ENCODE measurements around the gene KRTAP23-1.

The KRTAP23-1 gene

GRCh38 chr21:30332681-30333080 lies 15.7 kb downstream of the KRTAP23-1 start:
- TF ChIP-seq EZH2 (optimal IDR thresholded peaks at IDR 0.05; ENCODE audit: low read depth, low read length) = no peak
- no peak for TF ChIP-seq CTCF (IDR thresholded peaks at IDR 0.05; ENCODE audit: low read length)
- no peak for TF ChIP-seq EZH2phosphoT487 (IDR thresholded peaks at IDR 0.05; ENCODE audit: low read length)
- Histone ChIP-seq H3K9ac (ENCODE audit: low read length) (no peak overlapping the region), H3K36me3 (replicated peaks; ENCODE audit: insufficient read depth, low read length) (no peaks in the 10 kb centered on the region), H4K20me1 (ENCODE audit: insufficient read depth, low read length) (no peaks in the 10 kb centered on the region), H3K4me1 (ENCODE audit: low read length) (no peaks in the 10 kb centered on the region), H3K4me2 (ENCODE audit: low read depth, low read length) (no peak overlapping the region), H3F3A (ENCODE audit: insufficient read depth, low read length) (no peaks in the 10 kb centered on the region), H3K9me3 (replicated peaks; ENCODE audit: insufficient read depth, low read length) (no peaks in the 10 kb centered on the region), H3K9me2 (replicated peaks; ENCODE audit: insufficient read depth, low read length) (no peaks in the 10 kb centered on the region), H3K4me3 (ENCODE audit: low read length) (no peak overlapping the region), H3K27ac (ENCODE audit: low read length) (no peak overlapping the region), H2AFZ (ENCODE audit: low read length) (no peak overlapping the region), H3K27me3 (replicated peaks; ENCODE audit: insufficient read depth, low read length) (no peaks in the 10 kb centered on the region), H3K79me2 (ENCODE audit: low read length) (no peaks in the 10 kb centered on the region)
- DNase-seq = no peak

- Histone ChIP-seq H3K9me2 (replicated peaks; ENCODE audit: insufficient read depth, low read length) (no peaks in the 10 kb centered on the region), H3K36me3 (replicated peaks; ENCODE audit: insufficient read depth, low read length) (no peaks in the 10 kb centered on the region), H3K27ac (ENCODE audit: low read length) (no peak overlapping the region), H3K4me3 (ENCODE audit: low read length) (no peak overlapping the region), H3K27me3 (replicated peaks; ENCODE audit: insufficient read depth, low read length) (no peaks in the 10 kb centered on the region), H3K4me1 (ENCODE audit: low read length) (no peaks in the 10 kb centered on the region), H3K9ac (ENCODE audit: low read length) (no peak overlapping the region), H3K9me3 (replicated peaks; ENCODE audit: insufficient read depth, low read length) (no peaks in the 10 kb centered on the region), H3K79me2 (ENCODE audit: low read length) (no peaks in the 10 kb centered on the region), H4K20me1 (ENCODE audit: insufficient read depth, low read length) (no peaks in the 10 kb centered on the region), H3F3A (ENCODE audit: insufficient read depth, low read length) (no peaks in the 10 kb centered on the region), H3K4me2 (ENCODE audit: low read depth, low read length) (no peak overlapping the region), H2AFZ (ENCODE audit: low read length) (no peak overlapping the region)
- no peak for DNase-seq
- TF ChIP-seq EZH2phosphoT487 (IDR thresholded peaks at IDR 0.05; ENCODE audit: low read length) = no peak
- TF ChIP-seq CTCF (IDR thresholded peaks at IDR 0.05; ENCODE audit: low read length) = no peak
- no peak for TF ChIP-seq EZH2 (optimal IDR thresholded peaks at IDR 0.05; ENCODE audit: low read depth, low read length)
Measured at GRCh38 chr21:30329203-30329875, 19.1 kb downstream of the KRTAP23-1 start.

- no peaks in the 10 kb centered on the region for H3F3A ChIP-seq (ENCODE audit: insufficient read depth, low read length)
- no peak overlapping the region for H3K9ac ChIP-seq (ENCODE audit: low read length)
- no peak overlapping the region for H3K27ac ChIP-seq (ENCODE audit: low read length)
- H4K20me1 ChIP-seq (ENCODE audit: insufficient read depth, low read length) = no peaks in the 10 kb centered on the region
- no peaks in the 10 kb centered on the region for H3K36me3 ChIP-seq (replicated peaks; ENCODE audit: insufficient read depth, low read length)
- no peaks in the 10 kb centered on the region for H3K79me2 ChIP-seq (ENCODE audit: low read length)
- H3K4me2 ChIP-seq (ENCODE audit: low read depth, low read length) = no peak overlapping the region
- no peaks in the 10 kb centered on the region for H3K4me1 ChIP-seq (ENCODE audit: low read length)
- no peaks in the 10 kb centered on the region for H3K9me3 ChIP-seq (replicated peaks; ENCODE audit: insufficient read depth, low read length)
- no peak overlapping the region for H2AFZ ChIP-seq (ENCODE audit: low read length)
- no peak for DNase-seq
- TF ChIP-seq EZH2phosphoT487 (IDR thresholded peaks at IDR 0.05; ENCODE audit: low read length) = no peak
- TF ChIP-seq CTCF (IDR thresholded peaks at IDR 0.05; ENCODE audit: low read length) = no peak
- TF ChIP-seq EZH2 (optimal IDR thresholded peaks at IDR 0.05; ENCODE audit: low read depth, low read length) = no peak
- no peaks in the 10 kb centered on the region for H3K27me3 ChIP-seq (replicated peaks; ENCODE audit: insufficient read depth, low read length)
- no peak overlapping the region for H3K4me3 ChIP-seq (ENCODE audit: low read length)
- no peaks in the 10 kb centered on the region for H3K9me2 ChIP-seq (replicated peaks; ENCODE audit: insufficient read depth, low read length)
Measured at GRCh38 chr21:30326390-30326789, 22.0 kb downstream of the KRTAP23-1 start.
